Panc1 (cell line): ENCODE measurements around the gene SMIM34.
"Not testable (repeated sequence)": the region's sequence is repeated elsewhere in the genome, so short reads cannot be mapped to it uniquely, and the experiment has no call there.

Source experiments
- TF ChIP-seq, protein P1 (sequence below): fragments of 450-650 bp; IDR thresholded peaks from 2 replicates; pipeline ENCODE4 v1.5.1; 2017; ENCODE audit warnings: mild to moderate bottlenecking
- TF ChIP-seq, protein P2 (sequence below), 2 experiments: IDR thresholded peaks; 2 replicates each; pipeline ENCODE4 v1.6.1; 2011 to 2012; ENCODE audit warnings: low read depth in 2 of 2, control low read depth in 1 of 2, low read length in 1 of 2, mild to moderate bottlenecking in 1 of 2, moderate library complexity in 1 of 2; ENCODE audit not compliant: insufficient read depth in 1 of 2

DNA sequence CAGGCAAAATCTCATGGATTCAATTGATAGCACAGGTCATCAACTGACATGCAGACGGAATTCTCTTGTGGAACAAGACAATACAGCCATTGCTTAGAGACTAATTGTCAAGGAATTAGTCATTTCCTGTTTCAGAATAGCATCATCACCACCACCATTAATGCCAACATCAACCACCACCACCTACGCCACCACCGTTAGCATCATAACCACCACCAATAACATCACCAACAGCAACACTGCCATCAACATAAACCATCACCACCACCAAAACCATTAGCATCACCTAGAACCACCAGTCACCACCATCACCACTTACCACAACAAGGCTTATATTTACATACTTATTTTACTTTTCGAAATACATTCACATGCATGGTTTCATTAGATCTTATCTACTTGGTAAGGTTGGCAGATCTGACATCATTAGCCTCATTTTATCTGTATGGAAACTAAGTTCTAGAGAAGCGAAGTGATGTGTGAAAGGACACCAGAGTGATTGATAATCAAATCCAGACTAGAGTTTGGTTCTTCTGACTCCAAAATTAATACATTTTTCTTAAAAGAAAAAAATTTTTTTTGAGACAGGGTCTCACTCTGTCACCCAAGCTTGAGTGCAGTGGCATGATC is 6.2 kb downstream of the SMIM34 start:
- TF ChIP-seq, protein P1, sequence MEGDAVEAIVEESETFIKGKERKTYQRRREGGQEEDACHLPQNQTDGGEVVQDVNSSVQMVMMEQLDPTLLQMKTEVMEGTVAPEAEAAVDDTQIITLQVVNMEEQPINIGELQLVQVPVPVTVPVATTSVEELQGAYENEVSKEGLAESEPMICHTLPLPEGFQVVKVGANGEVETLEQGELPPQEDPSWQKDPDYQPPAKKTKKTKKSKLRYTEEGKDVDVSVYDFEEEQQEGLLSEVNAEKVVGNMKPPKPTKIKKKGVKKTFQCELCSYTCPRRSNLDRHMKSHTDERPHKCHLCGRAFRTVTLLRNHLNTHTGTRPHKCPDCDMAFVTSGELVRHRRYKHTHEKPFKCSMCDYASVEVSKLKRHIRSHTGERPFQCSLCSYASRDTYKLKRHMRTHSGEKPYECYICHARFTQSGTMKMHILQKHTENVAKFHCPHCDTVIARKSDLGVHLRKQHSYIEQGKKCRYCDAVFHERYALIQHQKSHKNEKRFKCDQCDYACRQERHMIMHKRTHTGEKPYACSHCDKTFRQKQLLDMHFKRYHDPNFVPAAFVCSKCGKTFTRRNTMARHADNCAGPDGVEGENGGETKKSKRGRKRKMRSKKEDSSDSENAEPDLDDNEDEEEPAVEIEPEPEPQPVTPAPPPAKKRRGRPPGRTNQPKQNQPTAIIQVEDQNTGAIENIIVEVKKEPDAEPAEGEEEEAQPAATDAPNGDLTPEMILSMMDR = not testable (repeated sequence)
- TF ChIP-seq, protein P2, sequence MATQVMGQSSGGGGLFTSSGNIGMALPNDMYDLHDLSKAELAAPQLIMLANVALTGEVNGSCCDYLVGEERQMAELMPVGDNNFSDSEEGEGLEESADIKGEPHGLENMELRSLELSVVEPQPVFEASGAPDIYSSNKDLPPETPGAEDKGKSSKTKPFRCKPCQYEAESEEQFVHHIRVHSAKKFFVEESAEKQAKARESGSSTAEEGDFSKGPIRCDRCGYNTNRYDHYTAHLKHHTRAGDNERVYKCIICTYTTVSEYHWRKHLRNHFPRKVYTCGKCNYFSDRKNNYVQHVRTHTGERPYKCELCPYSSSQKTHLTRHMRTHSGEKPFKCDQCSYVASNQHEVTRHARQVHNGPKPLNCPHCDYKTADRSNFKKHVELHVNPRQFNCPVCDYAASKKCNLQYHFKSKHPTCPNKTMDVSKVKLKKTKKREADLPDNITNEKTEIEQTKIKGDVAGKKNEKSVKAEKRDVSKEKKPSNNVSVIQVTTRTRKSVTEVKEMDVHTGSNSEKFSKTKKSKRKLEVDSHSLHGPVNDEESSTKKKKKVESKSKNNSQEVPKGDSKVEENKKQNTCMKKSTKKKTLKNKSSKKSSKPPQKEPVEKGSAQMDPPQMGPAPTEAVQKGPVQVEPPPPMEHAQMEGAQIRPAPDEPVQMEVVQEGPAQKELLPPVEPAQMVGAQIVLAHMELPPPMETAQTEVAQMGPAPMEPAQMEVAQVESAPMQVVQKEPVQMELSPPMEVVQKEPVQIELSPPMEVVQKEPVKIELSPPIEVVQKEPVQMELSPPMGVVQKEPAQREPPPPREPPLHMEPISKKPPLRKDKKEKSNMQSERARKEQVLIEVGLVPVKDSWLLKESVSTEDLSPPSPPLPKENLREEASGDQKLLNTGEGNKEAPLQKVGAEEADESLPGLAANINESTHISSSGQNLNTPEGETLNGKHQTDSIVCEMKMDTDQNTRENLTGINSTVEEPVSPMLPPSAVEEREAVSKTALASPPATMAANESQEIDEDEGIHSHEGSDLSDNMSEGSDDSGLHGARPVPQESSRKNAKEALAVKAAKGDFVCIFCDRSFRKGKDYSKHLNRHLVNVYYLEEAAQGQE (IDR thresholded peaks at IDR 0.05; ENCODE audit: insufficient read depth in 1 of 2, low read depth in 2 of 2, low read length in 1 of 2) = not testable (repeated sequence)
